ENCODE measurements around the gene COCH. TPM values are rescaled to one million over a fixed set of nuclear protein-coding genes. Genes with fewer than 3 reads are reported as not detected.
"Not testable (repeated sequence)": the region's sequence is repeated elsewhere in the genome, so short reads cannot be mapped to it uniquely, and the experiment has no call there.

The COCH gene
- total RNA-seq, 3 donors from 2014 or later, result 0.89 to 1.6 (median 1.4) TPM

DNA sequence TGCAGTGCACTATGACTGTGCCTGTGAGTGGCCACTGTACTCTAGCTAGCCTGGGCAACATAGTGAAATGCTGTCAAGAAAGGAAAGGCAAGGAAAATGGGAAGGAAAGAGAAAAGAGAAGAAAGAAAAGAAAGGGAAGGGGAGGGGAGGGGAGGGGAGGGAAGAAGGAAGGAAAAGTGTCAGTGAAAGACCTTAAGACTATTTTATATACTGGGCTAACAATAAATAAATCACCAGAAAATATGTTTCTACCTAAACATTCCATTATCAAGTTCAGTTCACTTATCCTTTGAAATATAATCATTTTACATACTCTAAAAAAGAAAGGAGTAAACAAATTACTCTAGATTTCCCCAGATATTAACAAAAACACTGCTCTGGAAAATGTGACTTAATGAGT, 22.1 kb downstream of the COCH start:
- Histone ChIP-seq H3K9me3 (no peaks in the 10 kb centered on the region), H3K4me3 (no peak overlapping the region), H3K4me1 (ENCODE audit: low read depth) (no peaks in the 10 kb centered on the region), H3K36me3 (ENCODE audit: low read depth) (no peaks in the 10 kb centered on the region)
- ATAC-seq (no peak), DNase-seq (no peak)
- intact Hi-C loops (cut with DNase I, micrococcal nuclease), result no loop called here
- TF ChIP-seq, protein P1, sequence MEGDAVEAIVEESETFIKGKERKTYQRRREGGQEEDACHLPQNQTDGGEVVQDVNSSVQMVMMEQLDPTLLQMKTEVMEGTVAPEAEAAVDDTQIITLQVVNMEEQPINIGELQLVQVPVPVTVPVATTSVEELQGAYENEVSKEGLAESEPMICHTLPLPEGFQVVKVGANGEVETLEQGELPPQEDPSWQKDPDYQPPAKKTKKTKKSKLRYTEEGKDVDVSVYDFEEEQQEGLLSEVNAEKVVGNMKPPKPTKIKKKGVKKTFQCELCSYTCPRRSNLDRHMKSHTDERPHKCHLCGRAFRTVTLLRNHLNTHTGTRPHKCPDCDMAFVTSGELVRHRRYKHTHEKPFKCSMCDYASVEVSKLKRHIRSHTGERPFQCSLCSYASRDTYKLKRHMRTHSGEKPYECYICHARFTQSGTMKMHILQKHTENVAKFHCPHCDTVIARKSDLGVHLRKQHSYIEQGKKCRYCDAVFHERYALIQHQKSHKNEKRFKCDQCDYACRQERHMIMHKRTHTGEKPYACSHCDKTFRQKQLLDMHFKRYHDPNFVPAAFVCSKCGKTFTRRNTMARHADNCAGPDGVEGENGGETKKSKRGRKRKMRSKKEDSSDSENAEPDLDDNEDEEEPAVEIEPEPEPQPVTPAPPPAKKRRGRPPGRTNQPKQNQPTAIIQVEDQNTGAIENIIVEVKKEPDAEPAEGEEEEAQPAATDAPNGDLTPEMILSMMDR (IDR thresholded peaks at IDR 0.05), result no peak

DNA sequence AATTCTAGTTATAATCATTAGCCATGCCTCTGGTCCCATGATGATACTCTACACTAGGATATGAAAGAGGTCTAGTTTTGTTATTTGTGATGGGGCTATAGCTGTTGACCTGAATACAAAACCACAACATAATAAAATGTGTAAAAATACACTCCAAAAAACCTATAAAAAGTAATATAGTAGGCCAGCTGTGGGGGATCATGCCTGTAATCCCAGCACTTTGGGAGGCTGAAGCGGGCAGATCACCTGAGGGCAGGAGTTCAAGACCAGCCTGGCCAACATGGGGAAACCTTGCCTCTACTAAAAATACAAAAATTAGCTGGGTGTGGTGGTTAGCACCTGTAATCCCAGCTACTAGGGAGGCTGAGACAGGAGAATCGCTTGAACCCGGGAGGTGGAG, 22.8 kb downstream of the COCH start:
- H3K4me1 ChIP-seq (ENCODE audit: low read depth); DNase-seq; intact Hi-C loops (cut with DNase I, micrococcal nuclease); ATAC-seq; H3K4me3 ChIP-seq; H3K36me3 ChIP-seq (ENCODE audit: low read depth); H3K9me3 ChIP-seq: not testable (repeated sequence)

DNA sequence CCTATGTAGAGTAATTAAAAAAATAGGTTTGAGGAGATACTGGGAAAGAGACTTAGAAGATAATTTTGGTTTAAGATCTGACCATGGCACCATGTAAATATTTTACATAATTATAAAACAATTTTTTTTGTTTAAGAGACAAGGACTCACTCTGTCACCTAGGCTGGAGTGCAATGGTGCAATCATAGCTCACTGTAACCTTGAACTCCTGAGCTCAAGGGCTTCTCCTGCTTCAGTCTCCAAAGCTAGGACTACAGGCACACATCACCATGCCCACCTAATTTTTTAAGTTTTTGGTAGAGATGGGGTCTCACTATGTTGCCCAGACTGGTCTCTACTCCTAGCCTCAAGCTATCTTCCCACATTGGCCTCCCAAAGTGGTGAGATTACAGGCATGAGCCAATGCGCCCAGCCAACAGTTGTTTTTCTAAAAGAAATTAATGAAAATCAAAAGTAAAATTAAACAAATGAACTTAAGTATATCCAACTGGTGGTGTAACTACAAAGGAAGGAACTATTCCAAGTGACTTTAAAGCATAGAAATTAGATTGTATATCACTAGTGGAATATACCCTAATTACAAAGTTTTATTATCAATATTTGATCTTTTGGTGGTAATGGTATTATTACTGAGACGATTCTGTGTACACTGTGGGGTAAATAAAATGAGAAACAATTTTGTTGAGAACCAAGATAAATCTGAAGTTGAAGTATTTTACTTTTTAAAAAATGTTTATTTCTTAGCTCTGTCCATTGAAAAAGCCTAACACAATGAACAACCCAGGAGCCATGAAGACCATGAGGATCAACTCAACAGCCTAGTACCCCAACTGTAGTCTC, 29.1 kb downstream of the COCH start:
- no peak for ATAC-seq
- Histone ChIP-seq H3K4me1 (ENCODE audit: low read depth) (no peaks in the 10 kb centered on the region), H3K9me3 (no peaks in the 10 kb centered on the region), H3K4me3 (no peak overlapping the region), H3K36me3 (ENCODE audit: low read depth) (no peaks in the 10 kb centered on the region)
- no peak for DNase-seq
- TF ChIP-seq, protein P1 (IDR thresholded peaks at IDR 0.05), result no peak
- intact Hi-C loops (cut with DNase I, micrococcal nuclease), result no loop called here

DNA sequence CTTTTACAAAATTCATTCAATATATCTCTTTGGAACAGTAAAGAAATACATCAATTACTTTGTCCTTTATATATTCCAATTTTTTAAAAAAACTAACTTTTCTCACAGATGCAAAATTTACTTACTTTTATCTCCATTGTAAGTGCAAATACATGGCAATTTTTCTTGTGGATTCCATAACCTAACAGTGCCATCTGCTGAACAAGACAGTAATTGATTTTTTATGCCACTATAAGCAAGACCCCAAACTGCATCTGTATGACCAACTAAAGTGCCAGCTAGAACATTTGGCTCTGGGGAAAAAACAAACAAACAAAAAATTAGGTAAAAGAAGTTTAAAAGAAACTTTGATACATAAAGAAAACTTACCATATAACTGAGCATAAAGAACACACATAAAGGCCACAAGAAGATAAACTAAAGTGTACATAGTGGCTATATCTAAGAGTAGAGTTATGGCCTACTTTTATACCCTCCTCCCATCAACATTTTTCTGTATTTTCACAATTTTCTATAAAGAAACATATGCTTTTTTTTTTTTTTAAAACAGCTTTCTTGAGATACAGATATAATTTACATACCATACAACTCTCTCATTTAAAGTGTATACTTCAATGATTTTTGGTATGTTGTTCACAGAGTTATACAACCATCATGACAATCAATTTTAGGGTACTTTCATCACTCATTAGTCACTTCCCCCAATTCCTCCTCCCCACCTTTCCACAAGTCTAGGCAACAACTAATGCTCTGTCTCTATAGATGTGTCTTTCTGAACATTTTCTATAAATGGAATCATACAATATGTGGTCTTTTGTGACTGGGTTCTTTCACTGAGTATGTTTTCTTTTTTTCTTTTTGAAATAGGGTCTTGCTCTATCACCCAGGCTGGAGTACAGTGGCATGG, 32.6 kb downstream of the COCH start:
- intact Hi-C loops (cut with DNase I, micrococcal nuclease), result no loop called here
- Histone ChIP-seq H3K36me3 (ENCODE audit: low read depth) (no peaks in the 10 kb centered on the region), H3K9me3 (no peaks in the 10 kb centered on the region), H3K4me1 (ENCODE audit: low read depth) (no peaks in the 10 kb centered on the region), H3K4me3 (no peak overlapping the region)
- ATAC-seq (no peak), DNase-seq (no peak)
- TF ChIP-seq, protein P1 (IDR thresholded peaks at IDR 0.05), result no peak

DNA sequence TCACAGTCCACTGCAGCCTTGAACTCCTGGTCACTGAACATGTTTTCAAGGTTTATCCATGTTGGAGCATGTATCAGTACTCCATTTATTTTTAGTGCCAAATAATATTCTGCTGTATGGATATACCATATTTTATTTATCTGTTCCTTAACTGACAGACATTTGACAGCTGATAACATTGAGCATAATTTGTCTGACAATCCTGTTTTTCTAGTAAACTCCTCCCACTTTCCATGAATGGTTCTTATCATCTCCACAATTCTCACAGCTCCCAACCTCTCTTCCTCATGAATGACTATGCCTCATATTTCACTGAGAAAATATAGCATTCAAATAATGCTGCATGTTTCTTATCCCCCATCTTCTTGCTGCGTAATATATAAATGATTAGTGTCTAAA, 33.3 kb downstream of the COCH start:
- TF ChIP-seq, protein P1 (IDR thresholded peaks at IDR 0.05), result no peak

DNA sequence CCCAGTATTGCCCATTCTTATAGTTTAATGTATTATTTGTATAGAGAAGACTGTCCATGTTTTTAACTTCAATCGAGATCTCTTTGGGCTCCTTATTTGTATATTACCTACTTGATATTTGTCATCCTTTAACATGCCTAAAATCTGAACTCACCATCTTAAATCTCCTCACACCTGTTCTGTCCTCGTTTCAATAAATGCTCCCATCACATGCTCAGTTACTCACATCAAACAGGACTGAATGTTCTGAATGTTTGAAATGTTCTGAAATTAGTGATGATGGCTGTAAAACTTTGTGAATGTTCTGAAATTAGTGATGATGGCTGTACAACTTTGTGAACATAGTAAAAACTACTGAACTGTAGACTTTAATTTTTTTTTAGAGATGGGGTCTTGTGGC, 34.5 kb downstream of the COCH start:
- H3K4me1 ChIP-seq (ENCODE audit: low read depth), result no peaks in the 10 kb centered on the region
- no peaks in the 10 kb centered on the region for H3K36me3 ChIP-seq (ENCODE audit: low read depth)
- intact Hi-C loops (cut with DNase I, micrococcal nuclease), result no loop called here
- TF ChIP-seq, protein P1 (IDR thresholded peaks at IDR 0.05), result no peak
- no peak for DNase-seq
- H3K4me3 ChIP-seq, result no peak overlapping the region
- ATAC-seq, result no peak
- no peaks in the 10 kb centered on the region for H3K9me3 ChIP-seq

More for the DNA sequence above, 33.3 kb downstream of the COCH start:
- no peaks in the 10 kb centered on the region for H3K9me3 ChIP-seq
- intact Hi-C loops (cut with DNase I, micrococcal nuclease), result no loop called here
- DNase-seq, result no peak
- ATAC-seq, result no peak
- no peaks in the 10 kb centered on the region for H3K4me1 ChIP-seq (ENCODE audit: low read depth)
- no peak overlapping the region for H3K4me3 ChIP-seq
- no peaks in the 10 kb centered on the region for H3K36me3 ChIP-seq (ENCODE audit: low read depth)

All from mucosa of descending colon (tissue), 3 donors.